Measurements from ENCODE around the gene ACVR1B. TPM values are rescaled to one million over a fixed set of nuclear protein-coding genes. Genes with fewer than 3 reads are reported as not detected.

Gene ACVR1B
- total RNA-seq, 1 donor from 2014 or later, result 13.8 TPM

DNA sequence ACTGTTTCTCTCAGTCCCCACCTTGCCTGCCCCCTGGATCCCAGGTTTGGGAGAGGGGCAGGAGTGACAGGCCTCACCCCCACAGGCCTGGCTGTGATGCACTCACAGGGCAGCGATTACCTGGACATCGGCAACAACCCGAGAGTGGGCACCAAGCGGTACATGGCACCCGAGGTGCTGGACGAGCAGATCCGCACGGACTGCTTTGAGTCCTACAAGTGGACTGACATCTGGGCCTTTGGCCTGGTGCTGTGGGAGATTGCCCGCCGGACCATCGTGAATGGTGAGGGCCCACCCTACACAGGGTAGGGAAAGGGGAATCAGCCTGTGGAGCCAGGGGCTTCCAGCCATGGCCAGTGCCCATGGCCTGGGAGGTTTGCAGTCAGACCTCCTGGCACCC lies 35.5 kb upstream of the ACVR1B start:
- Mint-ChIP-seq H3K27me3 (ENCODE audit: insufficient read depth, low read depth) (peaks cover 8% of the 10 kb centered on the region), H3K9me3 (no peaks in the 10 kb centered on the region), H3K4me3 (no peak overlapping the region), H3K27ac (no peak overlapping the region), H3K36me3 (no peaks in the 10 kb centered on the region), H3K4me1 (peaks cover 28% of the 10 kb centered on the region)
- no peak overlapping the region for H3K9ac ChIP-seq
- no peak overlapping the region for H3K27ac ChIP-seq
- H3K4me3 ChIP-seq, result no peak overlapping the region
- no peak for DNase-seq (ENCODE audit: low spot score)
- H3K9me3 ChIP-seq (ENCODE audit: low read depth), result no peaks in the 10 kb centered on the region
- peaks cover 10% of the 10 kb centered on the region for H3K4me1 ChIP-seq
- H3K27me3 ChIP-seq, result peaks cover 2% of the 10 kb centered on the region
- no peak for TF ChIP-seq EZH2phosphoT487 (IDR thresholded peaks at IDR 0.05)
- TF ChIP-seq, protein P1, sequence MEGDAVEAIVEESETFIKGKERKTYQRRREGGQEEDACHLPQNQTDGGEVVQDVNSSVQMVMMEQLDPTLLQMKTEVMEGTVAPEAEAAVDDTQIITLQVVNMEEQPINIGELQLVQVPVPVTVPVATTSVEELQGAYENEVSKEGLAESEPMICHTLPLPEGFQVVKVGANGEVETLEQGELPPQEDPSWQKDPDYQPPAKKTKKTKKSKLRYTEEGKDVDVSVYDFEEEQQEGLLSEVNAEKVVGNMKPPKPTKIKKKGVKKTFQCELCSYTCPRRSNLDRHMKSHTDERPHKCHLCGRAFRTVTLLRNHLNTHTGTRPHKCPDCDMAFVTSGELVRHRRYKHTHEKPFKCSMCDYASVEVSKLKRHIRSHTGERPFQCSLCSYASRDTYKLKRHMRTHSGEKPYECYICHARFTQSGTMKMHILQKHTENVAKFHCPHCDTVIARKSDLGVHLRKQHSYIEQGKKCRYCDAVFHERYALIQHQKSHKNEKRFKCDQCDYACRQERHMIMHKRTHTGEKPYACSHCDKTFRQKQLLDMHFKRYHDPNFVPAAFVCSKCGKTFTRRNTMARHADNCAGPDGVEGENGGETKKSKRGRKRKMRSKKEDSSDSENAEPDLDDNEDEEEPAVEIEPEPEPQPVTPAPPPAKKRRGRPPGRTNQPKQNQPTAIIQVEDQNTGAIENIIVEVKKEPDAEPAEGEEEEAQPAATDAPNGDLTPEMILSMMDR (IDR thresholded peaks at IDR 0.05), result no peak
- TF ChIP-seq EZH2 (IDR thresholded peaks at IDR 0.05), result no peak
- no peaks in the 10 kb centered on the region for H4K20me1 ChIP-seq (ENCODE audit: low read depth)
- H3F3A ChIP-seq (ENCODE audit: low read depth), result peaks cover 5% of the 10 kb centered on the region
- H3K4me2 ChIP-seq, result no peak overlapping the region
- H3K79me2 ChIP-seq (ENCODE audit: low read depth), result no peaks in the 10 kb centered on the region
- H2AFZ ChIP-seq (replicated peaks), result no peak overlapping the region
- H3K36me3 ChIP-seq, result no peaks in the 10 kb centered on the region

GRCh38 chr12:51917041-51917590 lies 34.4 kb upstream of the ACVR1B start:
- no peaks in the 10 kb centered on the region for H3K36me3 ChIP-seq

GRCh38 chr12:51917746-51918453 lies 33.6 kb upstream of the ACVR1B start:
- no peak overlapping the region for H3K4me3 Mint-ChIP-seq
- no peaks in the 10 kb centered on the region for H3K36me3 Mint-ChIP-seq
- Histone ChIP-seq H3K79me2 (ENCODE audit: low read depth) (no peaks in the 10 kb centered on the region), H3K4me1 (peaks cover 14% of the 10 kb centered on the region), H3K4me2 (no peak overlapping the region), H2AFZ (replicated peaks) (no peak overlapping the region), H3K27ac (no peak overlapping the region), H3K27me3 (no peaks in the 10 kb centered on the region), H3F3A (ENCODE audit: low read depth) (peaks cover 11% of the 10 kb centered on the region), H3K9me3 (ENCODE audit: low read depth) (no peaks in the 10 kb centered on the region), H3K36me3 (no peaks in the 10 kb centered on the region), H3K9ac (no peak overlapping the region), H4K20me1 (ENCODE audit: low read depth) (no peaks in the 10 kb centered on the region), H3K4me3 (no peak overlapping the region)
- H3K27ac Mint-ChIP-seq, result no peak overlapping the region
- peaks cover 17% of the 10 kb centered on the region for H3K4me1 Mint-ChIP-seq
- H3K9me3 Mint-ChIP-seq, result no peaks in the 10 kb centered on the region
- TF ChIP-seq EZH2 (IDR thresholded peaks at IDR 0.05), result no peak
- TF ChIP-seq EZH2phosphoT487 (IDR thresholded peaks at IDR 0.05), result no peak
- TF ChIP-seq, protein P1 (IDR thresholded peaks at IDR 0.05), result no peak
- no peak for DNase-seq (ENCODE audit: low spot score)
- H3K27me3 Mint-ChIP-seq (ENCODE audit: insufficient read depth, low read depth), result peaks cover 12% of the 10 kb centered on the region

More at GRCh38 chr12:51917041-51917590, 34.4 kb upstream of the ACVR1B start:
- no peak overlapping the region for H3K27ac ChIP-seq
- H4K20me1 ChIP-seq (ENCODE audit: low read depth), result no peaks in the 10 kb centered on the region
- no peak overlapping the region for H2AFZ ChIP-seq (replicated peaks)
- H3K4me3 ChIP-seq, result no peak overlapping the region
- Mint-ChIP-seq H3K27ac (peak overlapping the region; percentile 63), H3K36me3 (no peaks in the 10 kb centered on the region), H3K4me1 (peaks cover 25% of the 10 kb centered on the region), H3K27me3 (ENCODE audit: insufficient read depth, low read depth) (peaks cover 10% of the 10 kb centered on the region), H3K9me3 (no peaks in the 10 kb centered on the region), H3K4me3 (no peak overlapping the region)
- H3K27me3 ChIP-seq, result no peaks in the 10 kb centered on the region
- TF ChIP-seq EZH2phosphoT487 (IDR thresholded peaks at IDR 0.05), result no peak
- no peak for TF ChIP-seq EZH2 (IDR thresholded peaks at IDR 0.05)
- TF ChIP-seq, protein P1 (IDR thresholded peaks at IDR 0.05), result no peak
- H3K9me3 ChIP-seq (ENCODE audit: low read depth), result no peaks in the 10 kb centered on the region
- peaks cover 19% of the 10 kb centered on the region for H3K4me1 ChIP-seq
- no peaks in the 10 kb centered on the region for H3K79me2 ChIP-seq (ENCODE audit: low read depth)
- no peak overlapping the region for H3K4me2 ChIP-seq
- H3K9ac ChIP-seq, result no peak overlapping the region
- no peak for DNase-seq (ENCODE audit: low spot score)
- peaks cover 11% of the 10 kb centered on the region for H3F3A ChIP-seq (ENCODE audit: low read depth)
